ENCODE data around the gene CHAF1A. TPM values are rescaled to one million over a fixed set of nuclear protein-coding genes. Genes with fewer than 3 reads are reported as not detected.

CHAF1A gene, protein sequence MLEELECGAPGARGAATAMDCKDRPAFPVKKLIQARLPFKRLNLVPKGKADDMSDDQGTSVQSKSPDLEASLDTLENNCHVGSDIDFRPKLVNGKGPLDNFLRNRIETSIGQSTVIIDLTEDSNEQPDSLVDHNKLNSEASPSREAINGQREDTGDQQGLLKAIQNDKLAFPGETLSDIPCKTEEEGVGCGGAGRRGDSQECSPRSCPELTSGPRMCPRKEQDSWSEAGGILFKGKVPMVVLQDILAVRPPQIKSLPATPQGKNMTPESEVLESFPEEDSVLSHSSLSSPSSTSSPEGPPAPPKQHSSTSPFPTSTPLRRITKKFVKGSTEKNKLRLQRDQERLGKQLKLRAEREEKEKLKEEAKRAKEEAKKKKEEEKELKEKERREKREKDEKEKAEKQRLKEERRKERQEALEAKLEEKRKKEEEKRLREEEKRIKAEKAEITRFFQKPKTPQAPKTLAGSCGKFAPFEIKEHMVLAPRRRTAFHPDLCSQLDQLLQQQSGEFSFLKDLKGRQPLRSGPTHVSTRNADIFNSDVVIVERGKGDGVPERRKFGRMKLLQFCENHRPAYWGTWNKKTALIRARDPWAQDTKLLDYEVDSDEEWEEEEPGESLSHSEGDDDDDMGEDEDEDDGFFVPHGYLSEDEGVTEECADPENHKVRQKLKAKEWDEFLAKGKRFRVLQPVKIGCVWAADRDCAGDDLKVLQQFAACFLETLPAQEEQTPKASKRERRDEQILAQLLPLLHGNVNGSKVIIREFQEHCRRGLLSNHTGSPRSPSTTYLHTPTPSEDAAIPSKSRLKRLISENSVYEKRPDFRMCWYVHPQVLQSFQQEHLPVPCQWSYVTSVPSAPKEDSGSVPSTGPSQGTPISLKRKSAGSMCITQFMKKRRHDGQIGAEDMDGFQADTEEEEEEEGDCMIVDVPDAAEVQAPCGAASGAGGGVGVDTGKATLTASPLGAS
- total RNA-seq, result 6.4 and 19.3 TPM in 2 replicates

GRCh38 chr19:4402171-4403004 lies at the start of gene CHAF1A:
Gene CHAF1A (plus strand): TSS chr19:4402640. CDS start chr19:4402763, 123 bp downstream.

GRCh38 chr19:4400135-4400936 lies 2.1 kb upstream of the CHAF1A start, which contains the start of gene SH3GL1:
Gene SH3GL1 (minus strand): TSS chr19:4400547. CDS start chr19:4400368, 179 bp downstream.

GRCh38 chr19:4457654-4458395 lies 55.4 kb downstream of the CHAF1A start, which contains the start of gene UBXN6:
Gene UBXN6 (minus strand): TSS chr19:4457794. CDS start chr19:4457697, 97 bp downstream.

GRCh38 chr19:4472174-4472974 lies 69.9 kb downstream of the CHAF1A start, which contains the start of gene HDGFL2:
Gene HDGFL2 (plus strand): TSS chr19:4472297. CDS start chr19:4472351, 54 bp downstream.

Other genes with a start within 250 kb of the CHAF1A start
- not detected in 2 replicates for gene CREB3L3, start 249.0 kb upstream of the CHAF1A start, total RNA-seq
- 26.9 and 35.0 TPM in 2 replicates for gene SIRT6, start 220.1 kb upstream of the CHAF1A start, total RNA-seq
- gene ANKRD24, start 220.0 kb upstream of the CHAF1A start, total RNA-seq, result 0.16 and 0.57 TPM in 2 replicates
- 0.23 TPM in 1 of 2 replicates, not detected in the other for gene EBI3, start 173.1 kb upstream of the CHAF1A start, total RNA-seq
- gene YJU2, start 155.6 kb upstream of the CHAF1A start, total RNA-seq, result 24.7 and 34.5 TPM in 2 replicates
- not detected in 2 replicates for gene SHD, start 123.4 kb upstream of the CHAF1A start, total RNA-seq
- not detected in 2 replicates for gene TMIGD2, start 100.3 kb upstream of the CHAF1A start, total RNA-seq
- gene FSD1, start 98.0 kb upstream of the CHAF1A start, total RNA-seq, result 0.80 and 1.1 TPM in 2 replicates
- 52.9 and 103 TPM in 2 replicates for gene STAP2, start 63.8 kb upstream of the CHAF1A start, total RNA-seq
- gene MPND, start 59.1 kb upstream of the CHAF1A start, total RNA-seq, result 2.3 and 3.5 TPM in 2 replicates
- gene SH3GL1, start 2.1 kb upstream of the CHAF1A start, total RNA-seq, result 80.9 and 85.8 TPM in 2 replicates
- 53.6 and 74.0 TPM in 2 replicates for gene UBXN6, start 55.2 kb downstream of the CHAF1A start, total RNA-seq
- 46.5 and 65.3 TPM in 2 replicates for gene HDGFL2, start 69.7 kb downstream of the CHAF1A start, total RNA-seq
- gene PLIN4, start 115.8 kb downstream of the CHAF1A start, total RNA-seq, result 1.1 and 2.1 TPM in 2 replicates
- gene PLIN5, start 132.6 kb downstream of the CHAF1A start, total RNA-seq, result not detected in 2 replicates
- not detected in 2 replicates for gene LRG1, start 137.4 kb downstream of the CHAF1A start, total RNA-seq
- gene SEMA6B, start 157.0 kb downstream of the CHAF1A start, total RNA-seq, result not detected in 2 replicates
- gene TNFAIP8L1, start 236.9 kb downstream of the CHAF1A start, total RNA-seq, result 3.7 and 6.6 TPM in 2 replicates

Measured in hair follicular keratinocyte (primary cell).